Measurements from ENCODE around the gene CCDC174.

GRCh38 chr3:14658978-14659377 is 7.4 kb downstream of the CCDC174 start:
- no peak for TF ChIP-seq CTCF (IDR thresholded peaks at IDR 0.05)
- no peak for TF ChIP-seq POLR2A (IDR thresholded peaks at IDR 0.05)
- TF ChIP-seq POLR2AphosphoS5 (IDR thresholded peaks at IDR 0.05) = no peak
